ENCODE results near the gene SDC1. TPM values are rescaled to one million over a fixed set of nuclear protein-coding genes. Genes with fewer than 3 reads are reported as not detected.

The SDC1 gene
- total RNA-seq, 3 donors from 2014 or later, result 65.3 to 170 (median 162) TPM

DNA sequence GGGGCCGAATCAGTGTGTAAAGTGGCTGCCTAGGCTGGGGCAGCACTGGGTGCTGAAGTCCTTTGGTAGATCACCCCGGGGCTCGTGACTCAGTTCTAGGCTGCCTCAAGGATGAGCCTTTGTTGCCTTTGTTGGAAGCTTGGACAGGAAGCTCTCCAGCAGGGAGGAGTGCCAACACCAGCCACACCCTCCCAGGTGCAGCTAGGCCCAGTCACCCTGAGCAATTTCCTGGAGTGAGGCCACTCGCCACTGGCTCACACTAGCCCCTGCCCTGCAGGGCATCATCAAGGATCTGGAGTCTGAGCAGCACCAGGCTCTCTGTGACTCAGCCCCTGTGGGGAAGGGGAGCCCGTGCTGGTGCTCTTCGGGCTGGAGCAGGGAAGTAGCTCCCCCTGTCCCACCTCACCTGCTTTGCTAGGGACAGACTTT is 6.7 kb upstream of the SDC1 start:
- H3K9me3 ChIP-seq, result no peaks in the 10 kb centered on the region
- peak; percentile 88 to 92 (median 89) for DNase-seq
- H3K4me1 ChIP-seq (ENCODE audit: low read depth), result peaks cover 20% of the 10 kb centered on the region
- intact Hi-C loops (cut with DNase I, micrococcal nuclease), result no loop called here
- no peak overlapping the region for H3K4me3 ChIP-seq
- TF ChIP-seq, protein P1, sequence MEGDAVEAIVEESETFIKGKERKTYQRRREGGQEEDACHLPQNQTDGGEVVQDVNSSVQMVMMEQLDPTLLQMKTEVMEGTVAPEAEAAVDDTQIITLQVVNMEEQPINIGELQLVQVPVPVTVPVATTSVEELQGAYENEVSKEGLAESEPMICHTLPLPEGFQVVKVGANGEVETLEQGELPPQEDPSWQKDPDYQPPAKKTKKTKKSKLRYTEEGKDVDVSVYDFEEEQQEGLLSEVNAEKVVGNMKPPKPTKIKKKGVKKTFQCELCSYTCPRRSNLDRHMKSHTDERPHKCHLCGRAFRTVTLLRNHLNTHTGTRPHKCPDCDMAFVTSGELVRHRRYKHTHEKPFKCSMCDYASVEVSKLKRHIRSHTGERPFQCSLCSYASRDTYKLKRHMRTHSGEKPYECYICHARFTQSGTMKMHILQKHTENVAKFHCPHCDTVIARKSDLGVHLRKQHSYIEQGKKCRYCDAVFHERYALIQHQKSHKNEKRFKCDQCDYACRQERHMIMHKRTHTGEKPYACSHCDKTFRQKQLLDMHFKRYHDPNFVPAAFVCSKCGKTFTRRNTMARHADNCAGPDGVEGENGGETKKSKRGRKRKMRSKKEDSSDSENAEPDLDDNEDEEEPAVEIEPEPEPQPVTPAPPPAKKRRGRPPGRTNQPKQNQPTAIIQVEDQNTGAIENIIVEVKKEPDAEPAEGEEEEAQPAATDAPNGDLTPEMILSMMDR (IDR thresholded peaks at IDR 0.05), result no peak
- ATAC-seq, result peak; percentile 95
- no peaks in the 10 kb centered on the region for H3K36me3 ChIP-seq (ENCODE audit: low read depth)

DNA sequence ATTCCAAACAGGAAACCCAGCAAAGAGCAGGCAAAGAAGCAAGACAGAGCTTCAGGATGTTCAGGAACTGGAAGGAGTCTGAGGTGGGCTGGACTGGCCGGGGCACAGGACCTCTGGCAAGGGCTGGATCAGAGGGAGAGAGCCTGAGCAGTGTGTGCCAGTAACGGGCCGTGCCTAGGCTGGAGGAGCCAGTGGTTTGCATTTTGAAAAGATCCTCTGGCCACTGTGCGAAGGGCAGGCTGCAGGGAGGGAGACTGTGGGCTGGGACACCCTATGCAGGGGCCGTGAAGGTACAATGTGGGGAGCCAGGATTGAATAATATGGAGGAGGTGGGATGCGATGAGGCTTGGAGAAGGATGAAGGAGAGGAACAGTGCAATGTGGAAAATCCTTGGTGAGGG is 6.2 kb upstream of the SDC1 start:
- peaks cover 17% of the 10 kb centered on the region for H3K4me1 ChIP-seq (ENCODE audit: low read depth)
- intact Hi-C loops (cut with DNase I, micrococcal nuclease), result no loop called here
- TF ChIP-seq, protein P1 (IDR thresholded peaks at IDR 0.05), result no peak

GRCh38 chr2:20230114-20230425 is 5.1 kb upstream of the SDC1 start:
- TF ChIP-seq, protein P1 (IDR thresholded peaks at IDR 0.05), result no peak
- DNase-seq (peak in 1 of 3 donors; percentile 1), ATAC-seq (no peak)
- H3K4me1 ChIP-seq (ENCODE audit: low read depth), result peaks cover 20% of the 10 kb centered on the region
- intact Hi-C loops (cut with DNase I, micrococcal nuclease), result no loop called here
- H3K4me3 ChIP-seq, result no peak overlapping the region
- H3K36me3 ChIP-seq (ENCODE audit: low read depth), result no peaks in the 10 kb centered on the region
- no peaks in the 10 kb centered on the region for H3K9me3 ChIP-seq

More for the DNA sequence above, 6.2 kb upstream of the SDC1 start:
- Histone ChIP-seq H3K36me3 (ENCODE audit: low read depth) (no peaks in the 10 kb centered on the region), H3K9me3 (no peaks in the 10 kb centered on the region), H3K4me3 (no peak overlapping the region)
- ATAC-seq (no peak), DNase-seq (peak in 1 of 3 donors; percentile 45)

GRCh38 chr2:20229322-20230113 is 4.6 kb upstream of the SDC1 start:
- no peak for ATAC-seq
- Histone ChIP-seq H3K4me3 (no peak overlapping the region), H3K36me3 (ENCODE audit: low read depth) (no peaks in the 10 kb centered on the region), H3K9me3 (no peaks in the 10 kb centered on the region), H3K4me1 (ENCODE audit: low read depth) (peaks cover 20% of the 10 kb centered on the region)
- intact Hi-C loops (cut with DNase I, micrococcal nuclease), result loop anchor here in 1 of 2 donors (10.0 kb wide), 1 partner anchor 95 kb away; no protein-coding TSS in a partner anchor
- DNase-seq, result no peak
- TF ChIP-seq, protein P1 (IDR thresholded peaks at IDR 0.05), result no peak

DNA sequence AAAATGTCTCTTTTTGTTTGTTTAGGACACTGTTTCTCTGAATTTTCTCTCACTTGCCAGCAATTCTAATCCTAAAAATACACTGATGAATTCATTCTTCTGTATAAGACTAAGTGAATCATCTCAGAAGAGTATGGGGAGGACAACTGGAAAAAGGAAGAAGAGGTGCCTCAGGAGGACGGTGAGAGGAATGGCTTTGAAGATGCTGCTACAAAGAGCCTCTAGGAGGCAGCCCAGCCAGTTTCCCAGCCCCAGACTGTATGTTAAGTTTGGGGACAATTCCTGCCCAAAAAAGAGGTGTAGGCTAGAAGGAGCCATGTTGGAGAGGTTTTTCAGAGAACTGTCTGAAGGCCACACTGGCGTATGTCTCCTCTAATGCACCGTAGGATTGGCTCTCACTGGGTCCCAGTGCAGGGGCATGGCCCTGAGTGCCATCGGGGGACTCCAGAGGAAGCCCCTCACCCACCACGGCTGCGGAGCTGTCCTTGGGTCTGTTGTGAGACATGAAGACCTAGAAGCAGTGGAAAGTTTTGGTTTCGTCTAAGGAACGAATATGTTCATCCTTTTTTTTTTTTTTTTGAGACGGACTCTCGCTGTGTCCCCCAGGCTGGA is 3.1 kb upstream of the SDC1 start:
- TF ChIP-seq, protein P1 (IDR thresholded peaks at IDR 0.05), result no peak
- Histone ChIP-seq H3K9me3 (no peaks in the 10 kb centered on the region), H3K4me1 (ENCODE audit: low read depth) (peaks cover 30% of the 10 kb centered on the region), H3K36me3 (ENCODE audit: low read depth) (no peaks in the 10 kb centered on the region), H3K4me3 (no peak overlapping the region)
- ATAC-seq (no peak), DNase-seq (peak in 2 of 3 donors; percentile 25 to 39)
- intact Hi-C loops (cut with DNase I, micrococcal nuclease), result loop anchor here in 1 of 2 donors (10.0 kb wide), 1 partner anchor 93 kb away; no protein-coding TSS in a partner anchor

Data from mucosa of descending colon (tissue), 3 donors.